ENCODE results near the gene CYP3A5. TPM values are rescaled to one million over a fixed set of nuclear protein-coding genes. Genes with fewer than 3 reads are reported as not detected.
"Not testable (repeated sequence)": the region's sequence is repeated elsewhere in the genome, so short reads cannot be mapped to it uniquely, and the experiment has no call there.

The CYP3A5 gene
- total RNA-seq, result under 0.01 TPM in 2 replicates

DNA sequence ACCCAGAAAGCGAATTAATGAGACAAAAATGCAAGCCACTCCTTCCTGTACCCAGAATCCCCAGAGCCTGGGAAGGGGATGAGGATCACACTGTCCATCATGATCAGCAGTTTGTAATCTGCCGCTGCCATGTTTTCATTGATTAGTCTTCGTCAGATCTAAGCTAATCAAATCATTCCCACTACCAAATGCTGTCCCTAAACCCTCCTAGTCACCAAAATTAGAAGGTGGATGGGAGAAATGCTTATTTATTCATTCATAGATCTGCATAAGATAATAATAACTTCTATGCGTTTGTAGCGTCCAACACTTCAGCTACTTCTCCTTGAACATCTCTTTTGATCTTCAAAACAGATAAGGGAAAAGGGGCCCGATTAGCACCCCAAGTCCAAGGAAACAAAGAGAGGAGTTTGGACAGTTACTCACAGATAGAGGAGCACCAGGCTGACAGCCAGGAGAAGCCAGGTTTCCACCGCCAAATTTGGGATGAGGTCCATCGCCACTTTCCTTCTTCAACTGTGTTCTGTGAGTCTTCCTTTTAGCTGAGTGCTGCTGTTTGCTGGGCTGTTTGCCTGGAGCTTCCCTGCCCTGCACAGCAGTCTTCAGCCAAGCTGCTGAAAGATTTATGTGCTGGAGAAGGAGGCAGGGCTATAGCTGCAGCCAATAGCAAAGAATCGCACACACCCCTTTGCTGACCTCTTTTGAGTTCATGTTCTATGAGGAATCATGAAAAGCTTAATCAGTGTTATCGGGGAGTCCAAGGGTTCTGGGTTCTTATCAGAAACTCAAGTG, at the start of gene CYP3A5:
CYP3A5 (minus strand) TSS at position 597 of the 792 bp plus-strand sequence; CDS start at position 497, 100 bp downstream.
- Histone ChIP-seq H3K27ac (ENCODE audit: low read depth, low read length) (no peak within 1 kb of the TSS), H3K36me3 (ENCODE audit: insufficient read depth, low read length) (no peaks in the 10 kb centered on the region), H3K4me1 (ENCODE audit: insufficient read depth, low read length) (no peaks in the 10 kb centered on the region), H3K79me2 (ENCODE audit: insufficient read depth, low read length) (no peaks in the 10 kb centered on the region), H3K9me3 (ENCODE audit: low read depth, low read length) (no peaks in the 10 kb centered on the region), H4K20me1 (ENCODE audit: insufficient read depth, low read length) (no peaks in the 10 kb centered on the region), H2AFZ (ENCODE audit: low read length) (no peak within 1 kb of the TSS), H3K27me3 (ENCODE audit: insufficient read depth, low read length) (no peaks in the 10 kb centered on the region), H3K4me2 (ENCODE audit: insufficient read depth, low read length) (no peak within 1 kb of the TSS), H3K4me3 (ENCODE audit: insufficient read depth, low read length) (no peak within 1 kb of the TSS)
- TF ChIP-seq, protein P1, sequence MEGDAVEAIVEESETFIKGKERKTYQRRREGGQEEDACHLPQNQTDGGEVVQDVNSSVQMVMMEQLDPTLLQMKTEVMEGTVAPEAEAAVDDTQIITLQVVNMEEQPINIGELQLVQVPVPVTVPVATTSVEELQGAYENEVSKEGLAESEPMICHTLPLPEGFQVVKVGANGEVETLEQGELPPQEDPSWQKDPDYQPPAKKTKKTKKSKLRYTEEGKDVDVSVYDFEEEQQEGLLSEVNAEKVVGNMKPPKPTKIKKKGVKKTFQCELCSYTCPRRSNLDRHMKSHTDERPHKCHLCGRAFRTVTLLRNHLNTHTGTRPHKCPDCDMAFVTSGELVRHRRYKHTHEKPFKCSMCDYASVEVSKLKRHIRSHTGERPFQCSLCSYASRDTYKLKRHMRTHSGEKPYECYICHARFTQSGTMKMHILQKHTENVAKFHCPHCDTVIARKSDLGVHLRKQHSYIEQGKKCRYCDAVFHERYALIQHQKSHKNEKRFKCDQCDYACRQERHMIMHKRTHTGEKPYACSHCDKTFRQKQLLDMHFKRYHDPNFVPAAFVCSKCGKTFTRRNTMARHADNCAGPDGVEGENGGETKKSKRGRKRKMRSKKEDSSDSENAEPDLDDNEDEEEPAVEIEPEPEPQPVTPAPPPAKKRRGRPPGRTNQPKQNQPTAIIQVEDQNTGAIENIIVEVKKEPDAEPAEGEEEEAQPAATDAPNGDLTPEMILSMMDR (IDR thresholded peaks at IDR 0.05; ENCODE audit: extremely low read depth, low read depth, low read length), result no peak
- no peak for DNase-seq (ENCODE audit: insufficient read length, low spot score, missing footprints)

DNA sequence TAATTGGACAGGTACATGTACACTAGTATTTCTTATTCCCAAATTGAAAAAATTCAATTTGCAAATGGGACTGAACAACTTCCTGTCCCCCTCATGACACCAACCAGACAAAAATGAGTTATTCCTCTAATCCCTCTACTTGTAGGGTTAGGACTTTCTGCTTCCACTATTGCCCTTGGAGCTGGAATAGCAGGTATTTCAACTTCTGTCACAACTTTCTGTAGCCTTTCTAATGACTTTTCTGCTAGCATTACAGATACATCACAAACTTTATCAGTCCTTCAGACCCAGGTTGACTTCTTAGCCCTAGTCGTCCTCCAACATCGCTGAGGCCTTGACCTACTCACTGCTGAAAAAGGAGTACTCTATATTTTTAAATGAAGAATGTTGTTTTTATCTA, 48.8 kb upstream of the CYP3A5 start:
- Histone ChIP-seq H3K27me3 (ENCODE audit: insufficient read depth, low read length) (peaks cover 6% of the 10 kb centered on the region), H2AFZ (ENCODE audit: low read length) (no peak overlapping the region), H3K79me2 (ENCODE audit: insufficient read depth, low read length) (no peaks in the 10 kb centered on the region), H3K4me2 (ENCODE audit: insufficient read depth, low read length) (no peak overlapping the region), H3K36me3 (ENCODE audit: insufficient read depth, low read length) (no peaks in the 10 kb centered on the region), H4K20me1 (ENCODE audit: insufficient read depth, low read length) (no peaks in the 10 kb centered on the region), H3K4me3 (ENCODE audit: insufficient read depth, low read length) (no peak overlapping the region), H3K4me1 (ENCODE audit: insufficient read depth, low read length) (no peaks in the 10 kb centered on the region), H3K9me3 (ENCODE audit: low read depth, low read length) (no peaks in the 10 kb centered on the region), H3K27ac (ENCODE audit: low read depth, low read length) (no peak overlapping the region)
- TF ChIP-seq, protein P1 (IDR thresholded peaks at IDR 0.05; ENCODE audit: extremely low read depth, low read depth, low read length), result no peak
- DNase-seq (ENCODE audit: insufficient read length, low spot score, missing footprints), result no peak

DNA sequence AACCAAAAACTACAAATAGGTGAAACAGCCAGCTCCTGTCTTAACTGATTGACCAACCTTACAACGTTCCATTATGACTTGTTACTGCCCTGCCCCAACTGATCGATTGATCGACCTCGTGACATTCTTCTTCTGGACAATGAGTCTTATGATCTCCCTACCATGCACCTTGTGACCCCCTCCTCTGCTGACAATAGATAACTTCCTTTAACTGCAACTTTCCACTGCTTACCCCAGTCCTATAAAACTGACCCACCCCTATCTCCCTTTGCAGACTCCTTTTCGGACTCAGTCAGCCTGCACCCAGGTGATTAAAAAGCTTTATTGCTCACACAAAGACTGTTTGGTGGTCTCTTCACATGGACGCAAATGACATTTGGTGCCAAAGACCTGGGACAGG, 43.4 kb upstream of the CYP3A5 start:
- not testable (repeated sequence) for H3K27ac ChIP-seq (ENCODE audit: low read depth, low read length); H3K36me3 ChIP-seq (ENCODE audit: insufficient read depth, low read length); H3K4me1 ChIP-seq (ENCODE audit: insufficient read depth, low read length); H2AFZ ChIP-seq (ENCODE audit: low read length); H3K4me2 ChIP-seq (ENCODE audit: insufficient read depth, low read length); H3K79me2 ChIP-seq (ENCODE audit: insufficient read depth, low read length); H4K20me1 ChIP-seq (ENCODE audit: insufficient read depth, low read length); H3K27me3 ChIP-seq (ENCODE audit: insufficient read depth, low read length); H3K9me3 ChIP-seq (ENCODE audit: low read depth, low read length); H3K4me3 ChIP-seq (ENCODE audit: insufficient read depth, low read length); DNase-seq (ENCODE audit: insufficient read length, low spot score, missing footprints)

DNA sequence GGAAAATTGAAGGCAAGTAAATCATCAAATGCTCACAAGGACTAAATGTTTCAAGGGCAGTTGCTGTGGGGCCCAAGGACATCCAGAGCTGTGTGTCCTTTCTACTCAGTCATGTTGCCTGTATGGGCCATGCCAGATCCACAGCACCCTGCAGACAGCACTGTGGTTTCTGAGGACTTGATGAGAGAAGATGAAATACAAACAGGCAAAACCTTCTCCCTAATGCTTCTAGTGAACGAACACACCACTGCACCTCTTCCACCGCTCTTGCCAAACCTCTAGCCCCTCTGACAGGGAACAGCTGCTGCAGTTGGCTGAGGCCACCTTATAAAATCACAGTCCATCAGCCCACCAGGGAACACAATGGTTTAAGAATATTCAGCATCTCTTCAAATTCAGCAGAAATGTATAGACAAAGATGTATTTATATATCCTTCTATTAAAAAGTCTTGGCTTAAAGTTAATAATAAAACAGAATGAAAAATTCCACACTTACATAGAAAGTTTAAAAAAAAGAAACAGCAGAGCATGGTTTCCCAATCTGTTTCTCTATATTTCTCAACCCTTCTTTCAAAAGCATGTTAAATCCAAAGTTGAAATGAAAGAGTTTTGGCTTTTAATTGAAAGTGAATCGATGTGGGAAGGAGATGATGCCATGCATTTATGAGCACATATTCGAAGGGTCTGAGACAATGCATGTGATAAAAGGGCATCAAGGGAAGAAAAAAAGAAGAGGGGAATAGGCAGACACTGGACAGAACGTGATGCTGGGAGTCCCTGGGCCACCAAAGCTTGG, 41.2 kb upstream of the CYP3A5 start:
- no peak for DNase-seq (ENCODE audit: insufficient read length, low spot score, missing footprints)
- Histone ChIP-seq H3K4me3 (ENCODE audit: insufficient read depth, low read length) (no peak overlapping the region), H3K36me3 (ENCODE audit: insufficient read depth, low read length) (no peaks in the 10 kb centered on the region), H4K20me1 (ENCODE audit: insufficient read depth, low read length) (no peaks in the 10 kb centered on the region), H3K27ac (ENCODE audit: low read depth, low read length) (no peak overlapping the region), H3K4me1 (ENCODE audit: insufficient read depth, low read length) (no peaks in the 10 kb centered on the region), H3K9me3 (ENCODE audit: low read depth, low read length) (no peaks in the 10 kb centered on the region), H3K4me2 (ENCODE audit: insufficient read depth, low read length) (no peak overlapping the region), H2AFZ (ENCODE audit: low read length) (no peak overlapping the region), H3K79me2 (ENCODE audit: insufficient read depth, low read length) (no peaks in the 10 kb centered on the region), H3K27me3 (ENCODE audit: insufficient read depth, low read length) (peaks cover 8% of the 10 kb centered on the region)
- TF ChIP-seq, protein P1 (IDR thresholded peaks at IDR 0.05; ENCODE audit: extremely low read depth, low read depth, low read length), result no peak
